Measurements from ENCODE around the gene MCUB. TPM values are rescaled to one million over a fixed set of nuclear protein-coding genes. Genes with fewer than 3 reads are reported as not detected.

The MCUB gene
- total RNA-seq, 1 donor from 2014 or later, result 5.7 TPM

- H3K27me3 ChIP-seq (ENCODE audit: control insufficient read depth in 3 of 3, insufficient read depth in 3 of 3, low read length in 3 of 3), result no peaks in the 10 kb centered on the region
- peak overlapping the region; percentile 88 to 96 (median 91) for H3K9ac ChIP-seq (ENCODE audit: low read depth in 1 of 3, low read length in 3 of 3)
- peak overlapping the region; percentile 78 to 91 (median 90) for H3K4me3 ChIP-seq (ENCODE audit: low read length in 3 of 3)
- peak overlapping the region; percentile 91 for H3K27ac ChIP-seq (ENCODE audit: low read depth, low read length)
- H3K9me3 ChIP-seq (ENCODE audit: control insufficient read depth in 3 of 3, low read length in 3 of 3), result no peaks in the 10 kb centered on the region
- no peaks in the 10 kb centered on the region for H3K36me3 ChIP-seq (ENCODE audit: control insufficient read depth in 3 of 3, insufficient read depth in 3 of 3, low read length in 3 of 3)
- peaks cover 7 to 17% (median 8%) of the 10 kb centered on the region in 3 donors for H3K4me1 ChIP-seq (ENCODE audit: control insufficient read depth in 3 of 3, insufficient read depth in 3 of 3, low read length in 3 of 3)
Observed at GRCh38 chr4:109730619-109731545, 170.8 kb downstream of the MCUB start.

GRCh38 chr4:109733728-109734127 lies 173.7 kb downstream of the MCUB start:
- H3K9ac ChIP-seq (ENCODE audit: low read depth in 1 of 3, low read length in 3 of 3), result no peak overlapping the region
- H3K4me1 ChIP-seq (ENCODE audit: control insufficient read depth in 3 of 3, insufficient read depth in 3 of 3, low read length in 3 of 3), result peaks cover 3 to 13% (median 7%) of the 10 kb centered on the region in 3 donors
- no peak overlapping the region for H3K27ac ChIP-seq (ENCODE audit: low read depth, low read length)
- no peak overlapping the region for H3K4me3 ChIP-seq (ENCODE audit: low read length in 3 of 3)
- no peaks in the 10 kb centered on the region for H3K27me3 ChIP-seq (ENCODE audit: control insufficient read depth in 3 of 3, insufficient read depth in 3 of 3, low read length in 3 of 3)
- no peaks in the 10 kb centered on the region for H3K36me3 ChIP-seq (ENCODE audit: control insufficient read depth in 3 of 3, insufficient read depth in 3 of 3, low read length in 3 of 3)
- H3K9me3 ChIP-seq (ENCODE audit: control insufficient read depth in 3 of 3, low read length in 3 of 3), result no peaks in the 10 kb centered on the region

DNA sequence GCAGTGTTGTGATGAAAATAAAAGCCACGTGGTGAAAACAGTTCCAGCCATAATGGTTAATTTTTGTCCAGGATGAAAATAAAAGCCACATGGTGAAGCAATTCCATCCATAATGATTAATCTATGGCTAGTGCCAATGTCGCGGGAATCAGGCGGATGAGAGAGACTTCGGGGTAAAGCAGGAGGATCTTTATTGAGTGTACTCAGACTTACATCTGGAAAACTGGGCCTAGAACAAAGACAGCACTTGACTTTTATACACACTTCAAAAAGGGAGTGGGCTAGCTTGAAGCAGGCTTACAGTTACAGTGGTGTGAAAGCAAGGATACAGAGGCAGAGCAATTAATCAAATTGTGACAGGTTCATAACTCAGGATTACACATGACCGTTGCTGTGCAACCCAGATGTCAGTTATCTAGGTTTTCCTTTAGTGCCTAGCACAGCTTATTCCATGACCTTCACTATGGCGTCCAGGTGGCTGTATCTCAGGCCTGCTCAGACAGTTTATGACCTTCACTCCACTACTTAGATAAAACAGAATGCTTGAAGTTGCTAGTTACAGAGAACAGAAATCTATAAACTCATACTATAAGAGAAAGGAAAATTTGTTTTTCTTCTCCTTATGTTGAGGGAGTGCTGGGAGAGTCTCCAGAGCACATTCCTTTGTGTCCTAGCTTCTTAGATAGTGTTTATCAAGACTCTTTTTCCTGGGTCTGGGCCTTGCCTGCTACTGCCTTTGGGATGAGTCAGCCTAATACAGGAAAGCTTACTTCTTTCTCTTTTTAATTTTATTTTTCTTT lies 175.7 kb downstream of the MCUB start:
- H3K36me3 ChIP-seq (ENCODE audit: control insufficient read depth in 3 of 3, insufficient read depth in 3 of 3, low read length in 3 of 3), result no peaks in the 10 kb centered on the region
- H3K9ac ChIP-seq (ENCODE audit: low read depth in 1 of 3, low read length in 3 of 3), result no peak overlapping the region
- no peak overlapping the region for H3K4me3 ChIP-seq (ENCODE audit: low read length in 3 of 3)
- no peaks in the 10 kb centered on the region for H3K27me3 ChIP-seq (ENCODE audit: control insufficient read depth in 3 of 3, insufficient read depth in 3 of 3, low read length in 3 of 3)
- H3K4me1 ChIP-seq (ENCODE audit: control insufficient read depth in 3 of 3, insufficient read depth in 3 of 3, low read length in 3 of 3), result peaks cover 0 to 2% (median 0%) of the 10 kb centered on the region in 3 donors
- no peaks in the 10 kb centered on the region for H3K9me3 ChIP-seq (ENCODE audit: control insufficient read depth in 3 of 3, low read length in 3 of 3)
- no peak overlapping the region for H3K27ac ChIP-seq (ENCODE audit: low read depth, low read length)

Small RNA genes lying within 50 kb of the gene (small RNA-seq; reads per million reads assigned to genes)
- gene HIGD1AP14, result not detected

Other genes with a start within 250 kb of the MCUB start
- 15.7 TPM for gene SEC24B, start 126.4 kb upstream of the MCUB start, total RNA-seq
- 14.6 TPM for gene CASP6, start 143.2 kb downstream of the MCUB start, total RNA-seq
- gene PLA2G12A, start 169.8 kb downstream of the MCUB start, total RNA-seq, result 5.2 TPM
- gene CFI, start 241.8 kb downstream of the MCUB start, total RNA-seq, result 5.7 TPM